ENCODE data around the gene LST1.

The LST1 gene

GRCh38 chr6:31558318-31558625 is 27.8 kb upstream of the LST1 start:
- peak overlapping the region; percentile 78 for H3K4me2 ChIP-seq (ENCODE audit: low read depth, low read length, poor library complexity, severe bottlenecking)
- no peaks in the 10 kb centered on the region for H3K9me3 ChIP-seq (ENCODE audit: insufficient read depth, low read depth, low read length)
- TF ChIP-seq CTCF (conservative IDR thresholded peaks at IDR 0.05; ENCODE audit: low read length): no peak
- no peak for TF ChIP-seq EZH2phosphoT487 (IDR thresholded peaks at IDR 0.05; ENCODE audit: borderline replicate concordance)
- peaks cover 3% of the 10 kb centered on the region; the same call in 1 of the 2 replicates for H3K36me3 ChIP-seq (ENCODE audit: insufficient read depth, low read length)
- peaks cover 29% of the 10 kb centered on the region; the same call in 1 of the 2 replicates for H3K79me2 ChIP-seq (ENCODE audit: insufficient read depth, low read length)
- H3K4me1 ChIP-seq (ENCODE audit: insufficient read depth, low read length, poor library complexity, severe bottlenecking): peaks cover 74% of the 10 kb centered on the region
- no peaks in the 10 kb centered on the region for H4K20me1 ChIP-seq (ENCODE audit: insufficient read depth, low read length, poor library complexity, severe bottlenecking)
- no peaks in the 10 kb centered on the region for H3K9me2 ChIP-seq (replicated peaks; ENCODE audit: low read depth, low read length)
- H3K4me3 ChIP-seq (ENCODE audit: low read length, poor library complexity, severe bottlenecking): no peak overlapping the region
- no peaks in the 10 kb centered on the region for H3K27me3 ChIP-seq (ENCODE audit: insufficient read depth, low read length, poor library complexity, severe bottlenecking)
- peak overlapping the region; percentile 69 for H3K9ac ChIP-seq (ENCODE audit: low read depth, low read length, poor library complexity, severe bottlenecking)
- H2AFZ ChIP-seq (ENCODE audit: low read length): no peak overlapping the region
- peaks cover 18% of the 10 kb centered on the region for H3F3A ChIP-seq (ENCODE audit: low read depth)

- peaks cover 3% of the 10 kb centered on the region; the same call in 1 of the 2 replicates for H3K36me3 ChIP-seq (ENCODE audit: insufficient read depth, low read length)
- no peaks in the 10 kb centered on the region for H3K9me3 ChIP-seq (ENCODE audit: insufficient read depth, low read depth, low read length)
- H2AFZ ChIP-seq (ENCODE audit: low read length): no peak overlapping the region
- no peaks in the 10 kb centered on the region for H3K9me2 ChIP-seq (replicated peaks; ENCODE audit: low read depth, low read length)
- H3K79me2 ChIP-seq (ENCODE audit: insufficient read depth, low read length): peaks cover 29% of the 10 kb centered on the region; the same call in 1 of the 2 replicates
- TF ChIP-seq CTCF (conservative IDR thresholded peaks at IDR 0.05; ENCODE audit: low read length) (no peak), EZH2phosphoT487 (IDR thresholded peaks at IDR 0.05; ENCODE audit: borderline replicate concordance) (no peak)
- H3K27me3 ChIP-seq (ENCODE audit: insufficient read depth, low read length, poor library complexity, severe bottlenecking): no peaks in the 10 kb centered on the region
- no peaks in the 10 kb centered on the region for H4K20me1 ChIP-seq (ENCODE audit: insufficient read depth, low read length, poor library complexity, severe bottlenecking)
- peaks cover 18% of the 10 kb centered on the region for H3F3A ChIP-seq (ENCODE audit: low read depth)
- H3K9ac ChIP-seq (ENCODE audit: low read depth, low read length, poor library complexity, severe bottlenecking): peak overlapping the region; percentile 69
- peaks cover 80% of the 10 kb centered on the region for H3K4me1 ChIP-seq (ENCODE audit: insufficient read depth, low read length, poor library complexity, severe bottlenecking)
- peak overlapping the region; percentile 78 for H3K4me2 ChIP-seq (ENCODE audit: low read depth, low read length, poor library complexity, severe bottlenecking)
- peak overlapping the region; percentile 60 for H3K4me3 ChIP-seq (ENCODE audit: low read length, poor library complexity, severe bottlenecking)
Measured at GRCh38 chr6:31558631-31559500, 27.2 kb upstream of the LST1 start.

- no peak overlapping the region for H2AFZ ChIP-seq (ENCODE audit: low read length)
- peaks cover 3% of the 10 kb centered on the region; the same call in 1 of the 2 replicates for H3K36me3 ChIP-seq (ENCODE audit: insufficient read depth, low read length)
- peak overlapping the region; percentile 60 for H3K4me3 ChIP-seq (ENCODE audit: low read length, poor library complexity, severe bottlenecking)
- H4K20me1 ChIP-seq (ENCODE audit: insufficient read depth, low read length, poor library complexity, severe bottlenecking): no peaks in the 10 kb centered on the region
- H3K9ac ChIP-seq (ENCODE audit: low read depth, low read length, poor library complexity, severe bottlenecking): peak overlapping the region; percentile 69
- TF ChIP-seq CTCF (conservative IDR thresholded peaks at IDR 0.05; ENCODE audit: low read length) (no peak), EZH2phosphoT487 (IDR thresholded peaks at IDR 0.05; ENCODE audit: borderline replicate concordance) (no peak)
- H3K79me2 ChIP-seq (ENCODE audit: insufficient read depth, low read length): peaks cover 29% of the 10 kb centered on the region; the same call in 1 of the 2 replicates
- no peaks in the 10 kb centered on the region for H3K9me3 ChIP-seq (ENCODE audit: insufficient read depth, low read depth, low read length)
- no peaks in the 10 kb centered on the region for H3K27me3 ChIP-seq (ENCODE audit: insufficient read depth, low read length, poor library complexity, severe bottlenecking)
- H3K4me2 ChIP-seq (ENCODE audit: low read depth, low read length, poor library complexity, severe bottlenecking): peak overlapping the region; percentile 78
- H3F3A ChIP-seq (ENCODE audit: low read depth): peaks cover 15% of the 10 kb centered on the region
- peaks cover 81% of the 10 kb centered on the region for H3K4me1 ChIP-seq (ENCODE audit: insufficient read depth, low read length, poor library complexity, severe bottlenecking)
- H3K9me2 ChIP-seq (replicated peaks; ENCODE audit: low read depth, low read length): no peaks in the 10 kb centered on the region
Measured at GRCh38 chr6:31559606-31559957, 26.5 kb upstream of the LST1 start.

All from Loucy (cell line).